Fibroblast of the aortic adventitia (primary cell): ENCODE results near the gene TRIM37. TPM values are rescaled to one million over a fixed set of nuclear protein-coding genes. Genes with fewer than 3 reads are reported as not detected.

Experiments used
- DNase-seq: peaks from one replicate; pipeline ENCODE4 v3.0.0-alpha.2; 2010; ENCODE audit warnings: low read depth
- H3K4me3 ChIP-seq: 2 replicates; pipeline ENCODE4 v1.5.1; 2011; ENCODE audit warnings: low read depth, mild to moderate bottlenecking, control low read depth, low read length, moderate library complexity
- total RNA-seq: library from RNA; depleted of rRNA; stranded (reverse); fragments of >200 nt; gene quantifications from 2 replicates; pipeline ENCODE4 v1.2.3, GENCODE V29; 2012; ENCODE audit warnings: low replicate concordance
- TF ChIP-seq, protein P1 (sequence below): IDR thresholded peaks from 2 replicates; pipeline ENCODE4 v1.5.1; 2011; ENCODE audit warnings: mild to moderate bottlenecking, low read length, control low read depth, inconsistent platforms; ENCODE audit not compliant: insufficient read depth

TRIM37 gene
- total RNA-seq, 1 donor, result 42.0 TPM

GRCh38 chr17:59026176-59026939, 80.3 kb downstream of the TRIM37 start:
- DNase-seq, result no peak
- TF ChIP-seq, protein P1, sequence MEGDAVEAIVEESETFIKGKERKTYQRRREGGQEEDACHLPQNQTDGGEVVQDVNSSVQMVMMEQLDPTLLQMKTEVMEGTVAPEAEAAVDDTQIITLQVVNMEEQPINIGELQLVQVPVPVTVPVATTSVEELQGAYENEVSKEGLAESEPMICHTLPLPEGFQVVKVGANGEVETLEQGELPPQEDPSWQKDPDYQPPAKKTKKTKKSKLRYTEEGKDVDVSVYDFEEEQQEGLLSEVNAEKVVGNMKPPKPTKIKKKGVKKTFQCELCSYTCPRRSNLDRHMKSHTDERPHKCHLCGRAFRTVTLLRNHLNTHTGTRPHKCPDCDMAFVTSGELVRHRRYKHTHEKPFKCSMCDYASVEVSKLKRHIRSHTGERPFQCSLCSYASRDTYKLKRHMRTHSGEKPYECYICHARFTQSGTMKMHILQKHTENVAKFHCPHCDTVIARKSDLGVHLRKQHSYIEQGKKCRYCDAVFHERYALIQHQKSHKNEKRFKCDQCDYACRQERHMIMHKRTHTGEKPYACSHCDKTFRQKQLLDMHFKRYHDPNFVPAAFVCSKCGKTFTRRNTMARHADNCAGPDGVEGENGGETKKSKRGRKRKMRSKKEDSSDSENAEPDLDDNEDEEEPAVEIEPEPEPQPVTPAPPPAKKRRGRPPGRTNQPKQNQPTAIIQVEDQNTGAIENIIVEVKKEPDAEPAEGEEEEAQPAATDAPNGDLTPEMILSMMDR, result no peak
- no peak overlapping the region for H3K4me3 ChIP-seq

DNA sequence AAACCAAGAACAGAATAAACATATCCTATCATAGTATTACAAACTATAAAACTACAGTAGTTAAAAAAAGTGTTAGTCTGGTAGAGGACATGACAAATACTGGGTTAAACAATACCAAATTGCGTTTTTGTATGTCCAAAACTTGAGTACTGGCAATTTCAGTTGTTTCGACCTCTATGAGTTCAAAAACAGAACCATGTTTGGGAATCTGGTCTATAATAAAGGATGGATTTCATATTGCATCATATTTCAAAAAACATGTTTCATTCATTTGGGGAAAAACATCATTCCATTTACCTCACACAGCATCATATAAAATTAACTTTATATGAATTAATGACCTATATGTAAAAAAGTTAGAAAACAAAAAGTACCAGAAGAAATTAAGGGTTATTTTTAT, 81.8 kb downstream of the TRIM37 start:
- TF ChIP-seq, protein P1, result no peak
- DNase-seq, result no peak
- no peak overlapping the region for H3K4me3 ChIP-seq

DNA sequence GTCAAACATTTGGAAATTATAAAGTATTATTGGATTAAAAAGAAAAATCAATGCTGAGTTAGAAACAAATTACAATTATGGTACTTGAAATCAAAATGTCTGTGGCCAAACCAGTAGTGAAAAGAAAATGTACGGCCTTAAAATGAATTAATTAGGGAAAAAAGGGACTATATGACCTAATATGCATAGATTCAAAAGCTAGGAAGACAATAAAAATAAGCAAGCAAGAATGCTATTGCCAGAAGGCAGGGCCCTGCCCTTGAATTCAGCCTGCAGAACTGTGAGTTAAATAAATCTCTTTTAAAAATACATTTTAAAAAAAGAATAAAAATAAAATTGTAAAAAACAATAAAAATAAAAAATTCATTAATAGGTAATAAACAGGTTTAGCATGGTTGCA, 88.7 kb downstream of the TRIM37 start:
- H3K4me3 ChIP-seq, result no peak overlapping the region
- TF ChIP-seq, protein P1, result no peak
- no peak for DNase-seq

GRCh38 chr17:59011975-59012374, 94.7 kb downstream of the TRIM37 start:
- no peak overlapping the region for H3K4me3 ChIP-seq
- no peak for DNase-seq
- TF ChIP-seq, protein P1, result no peak

GRCh38 chr17:59010026-59010425, 96.7 kb downstream of the TRIM37 start:
- no peak for DNase-seq
- TF ChIP-seq, protein P1, result no peak
- no peak overlapping the region for H3K4me3 ChIP-seq

DNA sequence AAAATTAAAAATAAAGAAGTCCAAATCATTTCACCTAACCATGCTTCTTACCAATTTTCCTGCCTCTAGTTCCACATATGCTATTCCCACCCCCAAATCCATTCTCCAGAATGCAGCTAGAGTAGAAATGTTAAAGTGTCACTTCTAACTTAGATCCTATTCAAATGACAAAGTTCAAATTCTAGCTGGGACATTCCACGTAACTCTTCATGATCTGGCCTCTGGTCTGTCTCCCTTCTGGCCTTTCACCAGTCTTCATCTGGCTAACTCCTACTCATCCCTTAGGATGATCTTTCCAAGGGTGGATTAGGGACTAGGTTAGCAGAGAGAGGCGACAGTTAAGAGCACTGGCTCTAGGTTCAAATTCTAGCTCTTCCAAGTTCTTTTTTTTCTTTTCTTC, 97.9 kb downstream of the TRIM37 start:
- no peak overlapping the region for H3K4me3 ChIP-seq
- no peak for DNase-seq
- TF ChIP-seq, protein P1, result no peak

DNA sequence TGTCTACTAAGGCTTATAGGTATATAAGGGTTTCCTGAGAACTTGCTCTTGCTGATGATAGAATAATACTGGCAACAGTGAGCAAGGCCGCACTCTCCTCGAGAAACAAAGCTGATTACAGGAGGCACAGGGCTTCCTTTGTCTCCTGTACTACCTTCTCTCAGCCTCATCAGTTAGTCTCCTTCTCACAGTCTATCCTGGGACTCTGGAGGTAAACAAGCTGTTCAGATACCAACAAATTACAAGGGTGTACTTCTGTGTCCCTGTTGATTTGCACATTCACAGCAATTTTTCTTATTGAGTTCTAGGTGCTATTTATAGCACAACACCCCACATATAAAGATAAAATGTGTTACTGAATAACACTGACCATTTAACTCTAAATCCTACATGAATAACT, 98.7 kb downstream of the TRIM37 start:
- H3K4me3 ChIP-seq, result no peak overlapping the region
- TF ChIP-seq, protein P1, result no peak
- no peak for DNase-seq
